ENCODE data around the gene GRK5. TPM values are rescaled to one million over a fixed set of nuclear protein-coding genes. Genes with fewer than 3 reads are reported as not detected.

Gene GRK5
- total RNA-seq, 1 experiment from 2014 or later: 2.3 TPM

DNA sequence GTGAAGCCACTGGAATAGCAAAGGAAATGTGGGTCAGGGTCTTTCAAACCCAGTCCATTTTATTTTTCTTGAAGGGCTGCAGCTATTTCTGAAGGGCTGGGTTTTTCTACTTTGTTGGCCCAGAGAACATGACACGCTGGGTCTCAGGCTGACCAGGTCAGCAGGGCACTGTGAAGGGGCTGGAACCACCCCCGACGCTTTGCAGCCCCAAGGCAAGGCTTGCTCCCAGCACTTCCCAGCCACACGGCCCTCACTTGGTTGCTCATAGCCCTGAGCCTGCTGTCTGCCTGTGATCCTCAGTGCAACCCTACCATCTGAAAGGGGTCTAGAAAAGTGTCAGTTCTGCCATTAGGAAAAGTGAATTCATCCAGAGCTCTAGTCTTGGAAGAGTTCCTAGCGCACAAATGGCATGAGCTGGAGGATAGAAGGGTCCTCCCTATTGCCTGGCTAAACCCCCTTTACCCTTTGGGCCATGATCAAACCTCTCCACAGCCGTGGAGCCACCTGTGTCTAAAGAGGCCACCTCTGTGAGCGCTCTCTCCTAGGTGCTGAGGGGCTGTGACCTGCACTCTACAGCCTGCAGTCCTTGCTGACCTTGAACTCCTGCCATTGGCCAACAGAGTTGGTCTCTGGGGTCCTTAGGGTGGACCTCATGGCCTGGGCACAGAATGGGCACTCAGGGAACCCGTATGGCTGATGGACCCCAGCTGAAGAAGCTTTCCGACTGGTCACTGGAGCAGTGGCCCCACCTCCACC is 203.2 kb downstream of the GRK5 start:
- Mint-ChIP-seq H3K27me3 (ENCODE audit: low read depth) (no peaks in the 10 kb centered on the region), H3K36me3 (no peaks in the 10 kb centered on the region), H3K27ac (no peak overlapping the region), H3K9me3 (no peaks in the 10 kb centered on the region), H3K4me3 (no peak overlapping the region), H3K4me1 (peaks cover 5% of the 10 kb centered on the region)
- DNase-seq (ENCODE audit: low spot score): no peak
- POLR2A ChIA-PET: no interaction called here
- CTCF ChIA-PET: interaction anchor here (1.2 to 10.0 kb wide), 2 partner anchors 211 to 212 kb away, joined by 3 to 86 read pairs; no protein-coding TSS in a partner anchor
- TF ChIP-seq, protein P1, sequence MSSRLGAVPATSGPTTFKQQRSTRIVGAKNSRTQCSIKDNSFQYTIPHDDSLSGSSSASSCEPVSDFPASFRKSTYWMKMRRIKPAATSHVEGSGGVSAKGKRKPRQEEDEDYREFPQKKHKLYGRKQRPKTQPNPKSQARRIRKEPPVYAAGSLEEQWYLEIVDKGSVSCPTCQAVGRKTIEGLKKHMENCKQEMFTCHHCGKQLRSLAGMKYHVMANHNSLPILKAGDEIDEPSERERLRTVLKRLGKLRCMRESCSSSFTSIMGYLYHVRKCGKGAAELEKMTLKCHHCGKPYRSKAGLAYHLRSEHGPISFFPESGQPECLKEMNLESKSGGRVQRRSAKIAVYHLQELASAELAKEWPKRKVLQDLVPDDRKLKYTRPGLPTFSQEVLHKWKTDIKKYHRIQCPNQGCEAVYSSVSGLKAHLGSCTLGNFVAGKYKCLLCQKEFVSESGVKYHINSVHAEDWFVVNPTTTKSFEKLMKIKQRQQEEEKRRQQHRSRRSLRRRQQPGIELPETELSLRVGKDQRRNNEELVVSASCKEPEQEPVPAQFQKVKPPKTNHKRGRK (CRISPR knock-in tag; IDR thresholded peaks at IDR 0.05; ENCODE audit: borderline replicate concordance): no peak
- TF ChIP-seq, protein P2, sequence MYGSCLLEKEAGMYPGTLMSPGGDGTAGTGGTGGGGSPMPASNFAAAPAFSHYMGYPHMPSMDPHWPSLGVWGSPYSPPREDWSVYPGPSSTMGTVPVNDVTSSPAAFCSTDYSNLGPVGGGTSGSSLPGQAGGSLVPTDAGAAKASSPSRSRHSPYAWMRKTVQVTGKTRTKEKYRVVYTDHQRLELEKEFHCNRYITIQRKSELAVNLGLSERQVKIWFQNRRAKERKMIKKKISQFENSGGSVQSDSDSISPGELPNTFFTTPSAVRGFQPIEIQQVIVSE (CRISPR knock-in tag; IDR thresholded peaks at IDR 0.05; ENCODE audit: borderline replicate concordance): no peak
- no peak for TF ChIP-seq PRRX2 (CRISPR knock-in tag; IDR thresholded peaks at IDR 0.05)
- TF ChIP-seq FOXJ3 (CRISPR knock-in tag; IDR thresholded peaks at IDR 0.05; ENCODE audit: borderline replicate concordance): no peak
- TF ChIP-seq ZNF317 (CRISPR knock-in tag; IDR thresholded peaks at IDR 0.05; ENCODE audit: borderline replicate concordance, low read depth): no peak
- TF ChIP-seq NFE2L1 (CRISPR knock-in tag; IDR thresholded peaks at IDR 0.05): no peak
- TF ChIP-seq ZNF219 (CRISPR knock-in tag; IDR thresholded peaks at IDR 0.05; ENCODE audit: borderline replicate concordance): no peak
- TF ChIP-seq, protein P3, sequence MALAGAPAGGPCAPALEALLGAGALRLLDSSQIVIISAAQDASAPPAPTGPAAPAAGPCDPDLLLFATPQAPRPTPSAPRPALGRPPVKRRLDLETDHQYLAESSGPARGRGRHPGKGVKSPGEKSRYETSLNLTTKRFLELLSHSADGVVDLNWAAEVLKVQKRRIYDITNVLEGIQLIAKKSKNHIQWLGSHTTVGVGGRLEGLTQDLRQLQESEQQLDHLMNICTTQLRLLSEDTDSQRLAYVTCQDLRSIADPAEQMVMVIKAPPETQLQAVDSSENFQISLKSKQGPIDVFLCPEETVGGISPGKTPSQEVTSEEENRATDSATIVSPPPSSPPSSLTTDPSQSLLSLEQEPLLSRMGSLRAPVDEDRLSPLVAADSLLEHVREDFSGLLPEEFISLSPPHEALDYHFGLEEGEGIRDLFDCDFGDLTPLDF (CRISPR knock-in tag; IDR thresholded peaks at IDR 0.05): no peak
- TF ChIP-seq, protein P4, sequence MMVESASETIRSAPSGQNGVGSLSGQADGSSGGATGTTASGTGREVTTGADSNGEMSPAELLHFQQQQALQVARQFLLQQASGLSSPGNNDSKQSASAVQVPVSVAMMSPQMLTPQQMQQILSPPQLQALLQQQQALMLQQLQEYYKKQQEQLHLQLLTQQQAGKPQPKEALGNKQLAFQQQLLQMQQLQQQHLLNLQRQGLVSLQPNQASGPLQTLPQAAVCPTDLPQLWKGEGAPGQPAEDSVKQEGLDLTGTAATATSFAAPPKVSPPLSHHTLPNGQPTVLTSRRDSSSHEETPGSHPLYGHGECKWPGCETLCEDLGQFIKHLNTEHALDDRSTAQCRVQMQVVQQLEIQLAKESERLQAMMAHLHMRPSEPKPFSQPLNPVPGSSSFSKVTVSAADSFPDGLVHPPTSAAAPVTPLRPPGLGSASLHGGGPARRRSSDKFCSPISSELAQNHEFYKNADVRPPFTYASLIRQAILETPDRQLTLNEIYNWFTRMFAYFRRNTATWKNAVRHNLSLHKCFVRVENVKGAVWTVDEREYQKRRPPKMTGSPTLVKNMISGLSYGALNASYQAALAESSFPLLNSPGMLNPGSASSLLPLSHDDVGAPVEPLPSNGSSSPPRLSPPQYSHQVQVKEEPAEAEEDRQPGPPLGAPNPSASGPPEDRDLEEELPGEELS (CRISPR knock-in tag; IDR thresholded peaks at IDR 0.05): no peak
- TF ChIP-seq, protein P5, sequence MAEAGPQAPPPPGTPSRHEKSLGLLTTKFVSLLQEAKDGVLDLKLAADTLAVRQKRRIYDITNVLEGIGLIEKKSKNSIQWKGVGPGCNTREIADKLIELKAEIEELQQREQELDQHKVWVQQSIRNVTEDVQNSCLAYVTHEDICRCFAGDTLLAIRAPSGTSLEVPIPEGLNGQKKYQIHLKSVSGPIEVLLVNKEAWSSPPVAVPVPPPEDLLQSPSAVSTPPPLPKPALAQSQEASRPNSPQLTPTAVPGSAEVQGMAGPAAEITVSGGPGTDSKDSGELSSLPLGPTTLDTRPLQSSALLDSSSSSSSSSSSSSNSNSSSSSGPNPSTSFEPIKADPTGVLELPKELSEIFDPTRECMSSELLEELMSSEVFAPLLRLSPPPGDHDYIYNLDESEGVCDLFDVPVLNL (CRISPR knock-in tag; IDR thresholded peaks at IDR 0.05; ENCODE audit: borderline replicate concordance, low read depth): no peak
- TF ChIP-seq, protein P6, sequence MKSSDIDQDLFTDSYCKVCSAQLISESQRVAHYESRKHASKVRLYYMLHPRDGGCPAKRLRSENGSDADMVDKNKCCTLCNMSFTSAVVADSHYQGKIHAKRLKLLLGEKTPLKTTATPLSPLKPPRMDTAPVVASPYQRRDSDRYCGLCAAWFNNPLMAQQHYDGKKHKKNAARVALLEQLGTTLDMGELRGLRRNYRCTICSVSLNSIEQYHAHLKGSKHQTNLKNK (CRISPR knock-in tag; IDR thresholded peaks at IDR 0.05): no peak
- no peak for TF ChIP-seq IRF2 (CRISPR knock-in tag; IDR thresholded peaks at IDR 0.05; ENCODE audit: borderline replicate concordance, low read depth)
- no peak for TF ChIP-seq JUN (CRISPR knock-in tag; IDR thresholded peaks at IDR 0.05)
- TF ChIP-seq GRHL2 (CRISPR knock-in tag; IDR thresholded peaks at IDR 0.05; ENCODE audit: insufficient replicate concordance, severe bottlenecking): no peak
- TF ChIP-seq, protein P7, sequence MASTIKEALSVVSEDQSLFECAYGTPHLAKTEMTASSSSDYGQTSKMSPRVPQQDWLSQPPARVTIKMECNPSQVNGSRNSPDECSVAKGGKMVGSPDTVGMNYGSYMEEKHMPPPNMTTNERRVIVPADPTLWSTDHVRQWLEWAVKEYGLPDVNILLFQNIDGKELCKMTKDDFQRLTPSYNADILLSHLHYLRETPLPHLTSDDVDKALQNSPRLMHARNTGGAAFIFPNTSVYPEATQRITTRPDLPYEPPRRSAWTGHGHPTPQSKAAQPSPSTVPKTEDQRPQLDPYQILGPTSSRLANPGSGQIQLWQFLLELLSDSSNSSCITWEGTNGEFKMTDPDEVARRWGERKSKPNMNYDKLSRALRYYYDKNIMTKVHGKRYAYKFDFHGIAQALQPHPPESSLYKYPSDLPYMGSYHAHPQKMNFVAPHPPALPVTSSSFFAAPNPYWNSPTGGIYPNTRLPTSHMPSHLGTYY (CRISPR knock-in tag; IDR thresholded peaks at IDR 0.05): no peak
- no peak for ATAC-seq
